Stimulated activated CD8-positive, alpha-beta memory T cell treated with anti-CD3 and anti-CD28 coated beads, Interleukin-15, amount 100 ng/mL, for 4 hours (primary cell): Measurements from ENCODE around the gene MBD3L5.
A peak's percentile ranks its signal among the peaks of the same experiment; 100 is the strongest.
"Not testable (repeated sequence)": the region's sequence is repeated elsewhere in the genome, so short reads cannot be mapped to it uniquely, and the experiment has no call there.

ENCODE experiments used
- DNase-seq, 2 donors: peaks; one replicate each; pipeline ENCODE4 v3.0.0-alpha.2; 2020; ENCODE audit warnings: low read depth in 2 of 2

MBD3L5 gene

GRCh38 chr19:7052896-7053295, 22.5 kb downstream of the MBD3L5 start:
- DNase-seq, result not testable (repeated sequence)

GRCh38 chr19:7054635-7055368, 24.4 kb downstream of the MBD3L5 start:
- not testable (repeated sequence) for DNase-seq

GRCh38 chr19:7055679-7056078, 25.3 kb downstream of the MBD3L5 start:
- not testable (repeated sequence) for DNase-seq

- DNase-seq, result not testable (repeated sequence)
These were observed 26.0 kb downstream of the MBD3L5 start for GRCh38 chr19:7056371-7056770.

GRCh38 chr19:7058576-7058975, 28.2 kb downstream of the MBD3L5 start, which contains the start of gene MBD3L3:
Gene MBD3L3, minus strand, starts transcription at chr19:7058676. Its CDS starts 71 bp downstream, at chr19:7058605.
- DNase-seq, result not testable (repeated sequence)

GRCh38 chr19:7059977-7060376, 29.6 kb downstream of the MBD3L5 start:
- not testable (repeated sequence) for DNase-seq

GRCh38 chr19:7063339-7063738, 33.0 kb downstream of the MBD3L5 start:
- no peak for DNase-seq

- no peak for DNase-seq
These were observed 33.5 kb downstream of the MBD3L5 start for GRCh38 chr19:7063764-7064418.

GRCh38 chr19:7067122-7067521, 36.7 kb downstream of the MBD3L5 start:
- DNase-seq, result not testable (repeated sequence)

- DNase-seq, result no peak
These were observed 37.3 kb downstream of the MBD3L5 start for GRCh38 chr19:7067716-7068115.

GRCh38 chr19:7068599-7068998, 38.2 kb downstream of the MBD3L5 start:
- DNase-seq, result no peak

- DNase-seq, result peak; percentile 96 to 99
These were observed 38.9 kb downstream of the MBD3L5 start, which contains the start of gene ZNF557 for GRCh38 chr19:7069042-7069903. Gene ZNF557, plus strand, starts transcription at chr19:7069703. Its CDS starts 5,372 bp downstream, at chr19:7075075.

GRCh38 chr19:7069904-7070226, 39.5 kb downstream of the MBD3L5 start:
- DNase-seq, result no peak

- no peak for DNase-seq
These were observed 42.2 kb downstream of the MBD3L5 start for GRCh38 chr19:7072541-7072940.

- DNase-seq, result no peak
These were observed 44.4 kb downstream of the MBD3L5 start for GRCh38 chr19:7074705-7075282.

GRCh38 chr19:7076151-7076550, 45.8 kb downstream of the MBD3L5 start:
- no peak for DNase-seq

GRCh38 chr19:7078008-7078407, 47.6 kb downstream of the MBD3L5 start:
- no peak for DNase-seq
